OCI-LY3 (cell line): ENCODE results near the gene CSRP1.

ENCODE experiments used
- EZH2phosphoT487 ChIP-seq: fragments of 200-600 bp; shearing (Covaris generic); IDR thresholded peaks from 2 replicates; pipeline ENCODE4 v1.6.1; 2018; ENCODE audit warnings: antibody characterized with exemption, mixed run types, low read depth
- TF ChIP-seq, protein P1 (sequence below): fragments of 200-600, 300-600 bp; sonication (generic); IDR thresholded peaks from 2 replicates; pipeline ENCODE4 v1.5.1; 2014; ENCODE audit warnings: antibody characterized with exemption, low read length, low read depth

DNA sequence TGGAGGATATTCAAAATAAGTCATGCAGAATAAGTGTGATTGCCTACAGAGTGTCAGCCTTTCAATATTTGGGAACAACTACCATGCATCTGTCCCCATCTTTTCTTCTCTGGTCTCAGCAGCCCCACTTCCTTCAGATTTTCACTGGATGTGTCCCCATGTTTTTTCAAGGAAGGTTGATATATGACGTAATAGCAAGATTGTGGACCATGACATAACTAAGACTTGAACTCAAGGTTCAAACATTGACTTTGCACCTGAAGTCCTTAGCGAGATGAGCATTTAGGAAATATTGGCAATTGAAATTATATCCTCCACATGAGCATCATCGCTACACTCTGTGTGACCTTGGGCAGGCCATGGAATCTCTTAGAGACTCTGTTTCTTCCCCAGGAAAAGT, 37.8 kb upstream of the CSRP1 start:
- TF ChIP-seq, protein P1, sequence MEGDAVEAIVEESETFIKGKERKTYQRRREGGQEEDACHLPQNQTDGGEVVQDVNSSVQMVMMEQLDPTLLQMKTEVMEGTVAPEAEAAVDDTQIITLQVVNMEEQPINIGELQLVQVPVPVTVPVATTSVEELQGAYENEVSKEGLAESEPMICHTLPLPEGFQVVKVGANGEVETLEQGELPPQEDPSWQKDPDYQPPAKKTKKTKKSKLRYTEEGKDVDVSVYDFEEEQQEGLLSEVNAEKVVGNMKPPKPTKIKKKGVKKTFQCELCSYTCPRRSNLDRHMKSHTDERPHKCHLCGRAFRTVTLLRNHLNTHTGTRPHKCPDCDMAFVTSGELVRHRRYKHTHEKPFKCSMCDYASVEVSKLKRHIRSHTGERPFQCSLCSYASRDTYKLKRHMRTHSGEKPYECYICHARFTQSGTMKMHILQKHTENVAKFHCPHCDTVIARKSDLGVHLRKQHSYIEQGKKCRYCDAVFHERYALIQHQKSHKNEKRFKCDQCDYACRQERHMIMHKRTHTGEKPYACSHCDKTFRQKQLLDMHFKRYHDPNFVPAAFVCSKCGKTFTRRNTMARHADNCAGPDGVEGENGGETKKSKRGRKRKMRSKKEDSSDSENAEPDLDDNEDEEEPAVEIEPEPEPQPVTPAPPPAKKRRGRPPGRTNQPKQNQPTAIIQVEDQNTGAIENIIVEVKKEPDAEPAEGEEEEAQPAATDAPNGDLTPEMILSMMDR: no peak
- TF ChIP-seq EZH2phosphoT487: no peak
